MG63 (cell line): ENCODE measurements around the gene MTFMT. TPM values are rescaled to one million over a fixed set of nuclear protein-coding genes. Genes with fewer than 3 reads are reported as not detected.
"Not testable (repeated sequence)": the region's sequence is repeated elsewhere in the genome, so short reads cannot be mapped to it uniquely, and the experiment has no call there.

Experiments
- DNase-seq: peaks from one replicate; pipeline ENCODE4 v3.0.0-alpha.2; 2020
- H3K27me3 ChIP-seq: fragments of 250-450 bp; sonication (Bioruptor Pico); 2 replicates; pipeline ENCODE4 v1.5.1; 2020; ENCODE audit warnings: mild to moderate bottlenecking, moderate library complexity
- H3K36me3 ChIP-seq: fragments of 250-450 bp; sonication (Bioruptor Pico); 2 replicates; pipeline ENCODE4 v1.5.1; 2020; ENCODE audit warnings: mild to moderate bottlenecking, moderate library complexity
- H3K4me3 ChIP-seq: fragments of 250-450 bp; sonication (Bioruptor Pico); 2 replicates; pipeline ENCODE4 v1.5.1; 2020; ENCODE audit warnings: mild to moderate bottlenecking, moderate library complexity
- H3K9me3 ChIP-seq: fragments of 250-450 bp; sonication (Bioruptor Pico); 2 replicates; pipeline ENCODE4 v1.5.1; 2020; ENCODE audit warnings: mild to moderate bottlenecking, moderate library complexity
- total RNA-seq: library from RNA; depleted of rRNA; stranded (reverse); fragments of >200 nt; shearing (Covaris generic); gene quantifications from 2 replicates; pipeline ENCODE4 v1.2.3, GENCODE V29; 2014; ENCODE audit warnings: low replicate concordance

The MTFMT gene
- total RNA-seq, 1 experiment from 2014 or later: 17.8 TPM

- Histone ChIP-seq H3K27me3 (no peaks in the 10 kb centered on the region), H3K36me3 (no peaks in the 10 kb centered on the region), H3K9me3 (no peaks in the 10 kb centered on the region), H3K4me3 (no peak overlapping the region)
- no peak for DNase-seq
Measured at GRCh38 chr15:65050270-65050669, 20.8 kb upstream of the MTFMT start.

- no peaks in the 10 kb centered on the region for H3K36me3 ChIP-seq
- H3K9me3 ChIP-seq: no peaks in the 10 kb centered on the region
- no peak for DNase-seq
- H3K27me3 ChIP-seq: no peaks in the 10 kb centered on the region
- no peak overlapping the region for H3K4me3 ChIP-seq
Measured at GRCh38 chr15:65049418-65049840, 20.0 kb upstream of the MTFMT start.

GRCh38 chr15:65048241-65048640 is 18.8 kb upstream of the MTFMT start:
- no peak overlapping the region for H3K4me3 ChIP-seq
- no peaks in the 10 kb centered on the region for H3K9me3 ChIP-seq
- no peaks in the 10 kb centered on the region for H3K27me3 ChIP-seq
- DNase-seq: no peak
- H3K36me3 ChIP-seq: no peaks in the 10 kb centered on the region

GRCh38 chr15:65044724-65045481 is 15.5 kb upstream of the MTFMT start, which contains the start of gene SLC51B:
SLC51B (plus strand) TSS chr15:65045387; CDS start chr15:65050005, 4,618 bp downstream.
- DNase-seq: peak; percentile 51
- Histone ChIP-seq H3K27me3 (no peaks in the 10 kb centered on the region), H3K4me3 (no peak within 1 kb of the TSS), H3K9me3 (no peaks in the 10 kb centered on the region), H3K36me3 (no peaks in the 10 kb centered on the region)

- not testable (repeated sequence) for H3K9me3 ChIP-seq, H3K27me3 ChIP-seq, H3K36me3 ChIP-seq, H3K4me3 ChIP-seq
- DNase-seq: peak; percentile 83
Measured at GRCh38 chr15:65044218-65044617, 14.8 kb upstream of the MTFMT start.

GRCh38 chr15:65042776-65043327 is 13.4 kb upstream of the MTFMT start:
- Histone ChIP-seq H3K4me3 (no peak overlapping the region), H3K27me3 (no peaks in the 10 kb centered on the region), H3K9me3 (no peaks in the 10 kb centered on the region), H3K36me3 (no peaks in the 10 kb centered on the region)
- DNase-seq: peak; percentile 61

GRCh38 chr15:65041787-65042186 is 12.3 kb upstream of the MTFMT start:
- Histone ChIP-seq H3K4me3 (no peak overlapping the region), H3K27me3 (no peaks in the 10 kb centered on the region), H3K36me3 (no peaks in the 10 kb centered on the region), H3K9me3 (no peaks in the 10 kb centered on the region)
- DNase-seq: no peak

- no peaks in the 10 kb centered on the region for H3K9me3 ChIP-seq
- no peak overlapping the region for H3K4me3 ChIP-seq
- DNase-seq: no peak
- H3K27me3 ChIP-seq: no peaks in the 10 kb centered on the region
- no peaks in the 10 kb centered on the region for H3K36me3 ChIP-seq
Measured at GRCh38 chr15:65040461-65040860, 11.0 kb upstream of the MTFMT start.

GRCh38 chr15:65038836-65039235 is 9.4 kb upstream of the MTFMT start:
- DNase-seq: no peak
- Histone ChIP-seq H3K4me3 (no peak overlapping the region), H3K9me3 (no peaks in the 10 kb centered on the region), H3K27me3 (no peaks in the 10 kb centered on the region), H3K36me3 (no peaks in the 10 kb centered on the region)

GRCh38 chr15:65038428-65038827 is 9.0 kb upstream of the MTFMT start:
- Histone ChIP-seq H3K4me3 (no peak overlapping the region), H3K27me3 (no peaks in the 10 kb centered on the region), H3K9me3 (no peaks in the 10 kb centered on the region), H3K36me3 (no peaks in the 10 kb centered on the region)
- DNase-seq: no peak

- Histone ChIP-seq H3K4me3 (no peak overlapping the region), H3K27me3 (no peaks in the 10 kb centered on the region), H3K36me3 (no peaks in the 10 kb centered on the region), H3K9me3 (no peaks in the 10 kb centered on the region)
- DNase-seq: no peak
Measured at GRCh38 chr15:65037309-65037708, 7.9 kb upstream of the MTFMT start.

- H3K4me3 ChIP-seq: no peak overlapping the region
- DNase-seq: no peak
Measured at GRCh38 chr15:65034719-65035118, 5.3 kb upstream of the MTFMT start.

GRCh38 chr15:65033659-65034269 is 4.3 kb upstream of the MTFMT start:
- Histone ChIP-seq H3K9me3 (no peaks in the 10 kb centered on the region), H3K36me3 (no peaks in the 10 kb centered on the region), H3K4me3 (no peak overlapping the region), H3K27me3 (no peaks in the 10 kb centered on the region)
- no peak for DNase-seq

More at GRCh38 chr15:65034719-65035118, 5.3 kb upstream of the MTFMT start:
- no peaks in the 10 kb centered on the region for H3K36me3 ChIP-seq
- H3K27me3 ChIP-seq: no peaks in the 10 kb centered on the region
- no peaks in the 10 kb centered on the region for H3K9me3 ChIP-seq

GRCh38 chr15:65032801-65033537 is 3.5 kb upstream of the MTFMT start:
- H3K36me3 ChIP-seq: no peaks in the 10 kb centered on the region
- no peaks in the 10 kb centered on the region for H3K9me3 ChIP-seq
- no peaks in the 10 kb centered on the region for H3K27me3 ChIP-seq
- no peak overlapping the region for H3K4me3 ChIP-seq
- peak; percentile 60 for DNase-seq

- H3K4me3 ChIP-seq: peak overlapping the region; percentile 62
- H3K36me3 ChIP-seq: peaks cover 22% of the 10 kb centered on the region
- no peaks in the 10 kb centered on the region for H3K27me3 ChIP-seq
- no peak for DNase-seq
- no peaks in the 10 kb centered on the region for H3K9me3 ChIP-seq
Measured at GRCh38 chr15:65029736-65030208, 333 bp upstream of the MTFMT start.

GRCh38 chr15:65028338-65028737 is 1.1 kb downstream of the MTFMT start:
- H3K4me3 ChIP-seq: peak overlapping the region; percentile 62
- H3K36me3 ChIP-seq: peaks cover 26% of the 10 kb centered on the region
- DNase-seq: no peak
- no peaks in the 10 kb centered on the region for H3K9me3 ChIP-seq
- no peaks in the 10 kb centered on the region for H3K27me3 ChIP-seq

GRCh38 chr15:65027593-65027992 is 1.8 kb downstream of the MTFMT start:
- Histone ChIP-seq H3K27me3 (no peaks in the 10 kb centered on the region), H3K4me3 (no peak overlapping the region), H3K9me3 (no peaks in the 10 kb centered on the region), H3K36me3 (peaks cover 26% of the 10 kb centered on the region)
- DNase-seq: no peak
